ENCODE results near the gene LIMS2. TPM values are rescaled to one million over a fixed set of nuclear protein-coding genes. Genes with fewer than 3 reads are reported as not detected.
A peak's percentile ranks its signal among the peaks of the same experiment; 100 is the strongest.

LIMS2 gene
- total and polyA plus RNA-seq, 2 donors (not counting 1 experiment from before 2014, with no cell fraction given) = 1.8 to 17.3 TPM

- H4K20me1 ChIP-seq (ENCODE audit: control insufficient read depth, extremely low read depth, insufficient read depth, low read length) = no peaks in the 10 kb centered on the region
- no peak for TF ChIP-seq EZH2 (IDR thresholded peaks at IDR 0.05; ENCODE audit: low read length, missing control alignments)
- TF ChIP-seq, protein P1, sequence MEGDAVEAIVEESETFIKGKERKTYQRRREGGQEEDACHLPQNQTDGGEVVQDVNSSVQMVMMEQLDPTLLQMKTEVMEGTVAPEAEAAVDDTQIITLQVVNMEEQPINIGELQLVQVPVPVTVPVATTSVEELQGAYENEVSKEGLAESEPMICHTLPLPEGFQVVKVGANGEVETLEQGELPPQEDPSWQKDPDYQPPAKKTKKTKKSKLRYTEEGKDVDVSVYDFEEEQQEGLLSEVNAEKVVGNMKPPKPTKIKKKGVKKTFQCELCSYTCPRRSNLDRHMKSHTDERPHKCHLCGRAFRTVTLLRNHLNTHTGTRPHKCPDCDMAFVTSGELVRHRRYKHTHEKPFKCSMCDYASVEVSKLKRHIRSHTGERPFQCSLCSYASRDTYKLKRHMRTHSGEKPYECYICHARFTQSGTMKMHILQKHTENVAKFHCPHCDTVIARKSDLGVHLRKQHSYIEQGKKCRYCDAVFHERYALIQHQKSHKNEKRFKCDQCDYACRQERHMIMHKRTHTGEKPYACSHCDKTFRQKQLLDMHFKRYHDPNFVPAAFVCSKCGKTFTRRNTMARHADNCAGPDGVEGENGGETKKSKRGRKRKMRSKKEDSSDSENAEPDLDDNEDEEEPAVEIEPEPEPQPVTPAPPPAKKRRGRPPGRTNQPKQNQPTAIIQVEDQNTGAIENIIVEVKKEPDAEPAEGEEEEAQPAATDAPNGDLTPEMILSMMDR (conservative IDR thresholded peaks at IDR 0.05 in 1 of 2, IDR thresholded peaks at IDR 0.05 in 1 of 2; ENCODE audit: low read depth in 1 of 2, low read length in 2 of 2) = peak in 1 of 2 donors; percentile 44
- no peaks in the 10 kb centered on the region for H3K27me3 ChIP-seq (ENCODE audit: control insufficient read depth, insufficient read depth, low read length)
- H2AFZ ChIP-seq (ENCODE audit: low read length) = no peak overlapping the region
- H3K27ac ChIP-seq (ENCODE audit: insufficient read depth, low read length) = no peak overlapping the region
- peak; percentile 46 to 59 for DNase-seq (ENCODE audit: low read depth in 2 of 2)
- no peak overlapping the region for H3K9ac ChIP-seq (ENCODE audit: insufficient read depth, low read length)
- H3K36me3 ChIP-seq (ENCODE audit: control insufficient read depth, insufficient read depth, low read length) = no peaks in the 10 kb centered on the region
- H3K79me2 ChIP-seq (ENCODE audit: control insufficient read depth, insufficient read depth, low read length) = no peaks in the 10 kb centered on the region
- no peaks in the 10 kb centered on the region for H3K9me3 ChIP-seq (ENCODE audit: control insufficient read depth, insufficient read depth, low read depth, low read length)
- H3K4me3 ChIP-seq (replicated peaks in 1 of 4; ENCODE audit: control extremely low read depth in 1 of 4, insufficient read depth in 1 of 4, low read depth in 3 of 4, low read length in 4 of 4) = peak overlapping the region in 1 of 4 experiments; percentile 2
- H3K4me2 ChIP-seq (ENCODE audit: extremely low read depth, insufficient read depth, low read length) = peak overlapping the region; percentile 23
- H3K4me1 ChIP-seq (ENCODE audit: control insufficient read depth, extremely low read depth, insufficient read depth, low read length) = peaks cover 3% of the 10 kb centered on the region
Observed at GRCh38 chr2:127695491-127696472, 20.5 kb upstream of the LIMS2 start.

DNA sequence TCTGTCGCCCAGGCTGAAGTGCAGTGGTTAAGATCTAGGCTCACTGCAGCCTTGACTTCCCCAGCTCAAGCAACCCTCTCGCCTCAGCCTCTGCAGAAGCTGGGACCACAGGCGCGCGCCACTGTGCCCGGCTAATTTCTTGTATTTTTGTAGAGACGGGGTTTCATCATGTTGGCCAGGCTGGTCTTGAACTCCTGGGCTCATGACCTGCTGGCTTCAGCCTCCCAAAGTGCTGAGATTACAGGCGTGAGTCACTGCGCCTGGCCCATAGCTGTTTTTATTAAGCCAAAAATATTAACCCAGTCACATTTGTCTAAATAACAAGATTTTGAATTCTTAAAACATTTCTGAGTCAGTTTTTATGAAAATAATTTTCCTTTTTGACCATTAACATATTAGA is 19.7 kb upstream of the LIMS2 start:
- Histone ChIP-seq H3K79me2 (ENCODE audit: control insufficient read depth, insufficient read depth, low read length) (no peaks in the 10 kb centered on the region), H3K36me3 (ENCODE audit: control insufficient read depth, insufficient read depth, low read length) (no peaks in the 10 kb centered on the region), H2AFZ (ENCODE audit: low read length) (no peak overlapping the region), H3K4me2 (ENCODE audit: extremely low read depth, insufficient read depth, low read length) (no peak overlapping the region), H3K9ac (ENCODE audit: insufficient read depth, low read length) (no peak overlapping the region), H3K9me3 (ENCODE audit: control insufficient read depth, insufficient read depth, low read depth, low read length) (no peaks in the 10 kb centered on the region), H4K20me1 (ENCODE audit: control insufficient read depth, extremely low read depth, insufficient read depth, low read length) (no peaks in the 10 kb centered on the region), H3K27ac (ENCODE audit: insufficient read depth, low read length) (no peak overlapping the region), H3K4me1 (ENCODE audit: control insufficient read depth, extremely low read depth, insufficient read depth, low read length) (no peaks in the 10 kb centered on the region), H3K27me3 (ENCODE audit: control insufficient read depth, insufficient read depth, low read length) (no peaks in the 10 kb centered on the region), H3K4me3 (replicated peaks in 1 of 4; ENCODE audit: control extremely low read depth in 1 of 4, insufficient read depth in 1 of 4, low read depth in 3 of 4, low read length in 4 of 4) (no peak overlapping the region)
- TF ChIP-seq, protein P1 (conservative IDR thresholded peaks at IDR 0.05 in 1 of 2, IDR thresholded peaks at IDR 0.05 in 1 of 2; ENCODE audit: low read depth in 1 of 2, low read length in 2 of 2) = no peak
- TF ChIP-seq EZH2 (IDR thresholded peaks at IDR 0.05; ENCODE audit: low read length, missing control alignments) = no peak
- DNase-seq (ENCODE audit: low read depth in 2 of 2) = no peak

- H3K27ac ChIP-seq (ENCODE audit: insufficient read depth, low read length) = no peak overlapping the region
- H3K79me2 ChIP-seq (ENCODE audit: control insufficient read depth, insufficient read depth, low read length) = no peaks in the 10 kb centered on the region
- no peak for TF ChIP-seq EZH2 (IDR thresholded peaks at IDR 0.05; ENCODE audit: low read length, missing control alignments)
- TF ChIP-seq, protein P1 (conservative IDR thresholded peaks at IDR 0.05 in 1 of 2, IDR thresholded peaks at IDR 0.05 in 1 of 2; ENCODE audit: low read depth in 1 of 2, low read length in 2 of 2) = no peak
- H3K9ac ChIP-seq (ENCODE audit: insufficient read depth, low read length) = no peak overlapping the region
- H3K27me3 ChIP-seq (ENCODE audit: control insufficient read depth, insufficient read depth, low read length) = no peaks in the 10 kb centered on the region
- H3K4me1 ChIP-seq (ENCODE audit: control insufficient read depth, extremely low read depth, insufficient read depth, low read length) = no peaks in the 10 kb centered on the region
- H4K20me1 ChIP-seq (ENCODE audit: control insufficient read depth, extremely low read depth, insufficient read depth, low read length) = no peaks in the 10 kb centered on the region
- no peak overlapping the region for H3K4me2 ChIP-seq (ENCODE audit: extremely low read depth, insufficient read depth, low read length)
- no peaks in the 10 kb centered on the region for H3K36me3 ChIP-seq (ENCODE audit: control insufficient read depth, insufficient read depth, low read length)
- no peak overlapping the region for H2AFZ ChIP-seq (ENCODE audit: low read length)
- no peak overlapping the region for H3K4me3 ChIP-seq (replicated peaks in 1 of 4; ENCODE audit: control extremely low read depth in 1 of 4, insufficient read depth in 1 of 4, low read depth in 3 of 4, low read length in 4 of 4)
- H3K9me3 ChIP-seq (ENCODE audit: control insufficient read depth, insufficient read depth, low read depth, low read length) = no peaks in the 10 kb centered on the region
- no peak for DNase-seq (ENCODE audit: low read depth in 2 of 2)
Observed at GRCh38 chr2:127690696-127691095, 15.4 kb upstream of the LIMS2 start.

All from fibroblast of lung (primary cell).